ENCODE results near the gene PMFBP1.
"Not testable (repeated sequence)": the region's sequence is repeated elsewhere in the genome, so short reads cannot be mapped to it uniquely, and the experiment has no call there.

Gene PMFBP1

GRCh38 chr16:72098936-72099335 is 73.0 kb downstream of the PMFBP1 start:
- no peak for DNase-seq

DNA sequence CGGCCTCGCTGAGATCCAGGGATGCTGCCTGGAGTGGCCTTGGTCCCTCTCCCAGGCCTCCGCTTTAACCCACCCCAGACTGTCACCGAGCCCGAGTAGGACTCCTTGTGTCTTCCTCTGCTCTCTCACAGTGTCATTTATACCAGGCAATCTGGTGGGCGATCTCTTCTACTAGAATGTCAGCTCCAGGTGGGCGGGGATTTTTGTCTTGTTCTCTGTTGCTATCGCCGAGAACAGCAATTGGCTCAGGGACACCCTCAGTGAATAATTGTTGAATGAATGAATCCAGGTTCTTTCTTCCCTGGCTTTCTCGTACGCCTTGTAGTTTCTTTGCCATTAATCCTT is 77.7 kb downstream of the PMFBP1 start:
- DNase-seq = no peak

- DNase-seq = peak; percentile 93
Observed at GRCh38 chr16:72093448-72094265, 78.3 kb downstream of the PMFBP1 start, which contains the start of the genes DHX38 and TXNL4B. Gene DHX38 (plus strand): TSS chr16:72093847. CDS start chr16:72096158, 2,311 bp downstream. Gene TXNL4B (minus strand): TSS chr16:72093620. CDS start chr16:72090749, 2,871 bp downstream.

GRCh38 chr16:72092832-72093447 is 79.0 kb downstream of the PMFBP1 start:
- DNase-seq = no peak

GRCh38 chr16:72091217-72091616 is 80.7 kb downstream of the PMFBP1 start:
- DNase-seq = no peak

DNA sequence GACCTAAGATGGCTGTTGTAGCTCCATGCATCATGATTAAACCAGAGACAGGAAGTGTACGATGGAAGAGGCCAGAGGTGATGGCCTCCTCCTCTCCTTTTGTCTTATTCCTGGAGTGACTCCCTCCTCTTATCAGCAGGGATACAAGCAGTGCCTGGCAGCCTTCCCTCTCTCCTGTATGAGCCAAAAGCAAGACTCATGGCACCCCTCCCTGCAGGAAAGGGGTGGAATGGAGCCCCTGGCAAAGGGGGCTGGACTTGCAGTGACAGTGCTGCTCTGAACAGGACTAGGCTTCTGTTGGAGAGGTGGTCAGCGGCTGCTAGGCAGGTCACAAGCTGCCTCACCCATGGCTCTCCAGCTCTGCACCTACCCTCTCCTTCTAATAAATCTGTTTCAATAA is 87.0 kb downstream of the PMFBP1 start:
- no peak for DNase-seq

GRCh38 chr16:72084445-72084844 is 87.5 kb downstream of the PMFBP1 start:
- DNase-seq = no peak

DNA sequence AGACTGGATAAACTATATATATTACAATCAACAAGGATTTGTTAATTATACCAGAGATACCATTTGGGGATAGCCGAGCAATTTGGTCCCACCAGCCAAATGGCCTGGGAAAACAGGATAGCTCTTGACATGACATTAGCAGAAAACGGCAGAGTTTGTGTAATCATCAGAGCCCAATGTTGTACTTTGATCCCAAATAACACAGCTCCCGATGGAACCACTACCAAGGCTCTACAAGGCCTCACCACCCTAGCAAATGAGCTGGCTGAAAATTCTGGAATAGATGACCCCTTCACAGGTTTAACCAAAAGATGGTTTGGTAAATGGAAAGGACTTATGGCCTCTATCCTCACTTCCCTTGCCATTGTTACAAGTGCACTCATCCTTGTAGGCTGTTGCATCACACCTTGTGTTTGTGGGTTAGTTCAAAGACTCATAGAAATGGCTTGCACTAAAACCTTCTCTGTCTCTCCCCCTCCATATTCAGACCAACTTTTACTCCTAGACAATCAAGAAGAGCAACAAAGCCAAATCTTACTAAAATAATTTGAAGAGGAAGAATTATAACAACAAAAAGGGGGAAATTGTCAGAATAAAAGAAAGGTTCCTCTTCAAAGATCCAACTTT is 88.1 kb downstream of the PMFBP1 start:
- DNase-seq = no peak

DNA sequence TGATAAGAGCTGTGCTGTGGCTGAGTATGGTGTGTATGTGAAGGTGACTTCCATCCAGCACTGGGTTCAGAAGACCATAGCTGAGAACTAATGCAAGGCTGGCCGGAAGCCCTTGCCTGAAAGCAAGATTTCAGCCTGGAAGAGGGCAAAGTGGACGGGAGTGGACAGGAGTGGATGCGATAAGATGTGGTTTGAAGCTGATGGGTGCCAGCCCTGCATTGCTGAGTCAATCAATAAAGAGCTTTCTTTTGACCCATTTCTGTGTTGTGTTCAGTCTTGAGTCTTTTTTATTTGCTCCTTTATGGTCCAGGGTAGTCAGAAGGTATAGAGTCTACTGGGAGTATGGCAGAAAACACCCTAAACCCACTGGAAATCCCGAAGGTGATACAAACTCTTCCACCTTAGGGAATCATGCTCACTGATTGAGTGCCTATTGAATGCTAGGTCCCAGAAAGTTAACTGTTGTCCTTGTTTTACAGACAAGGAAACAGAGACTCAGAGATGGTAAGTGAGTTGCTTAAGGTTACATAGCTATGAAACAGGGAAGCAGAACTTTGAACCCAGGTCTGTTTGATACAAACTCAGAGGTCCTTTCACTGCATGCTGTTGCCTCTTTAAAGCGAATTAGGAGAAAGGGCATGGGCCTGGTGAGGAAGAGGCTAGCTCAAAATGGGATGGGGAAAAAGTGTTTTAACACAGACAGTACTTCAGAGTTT is 94.8 kb downstream of the PMFBP1 start:
- DNase-seq = not testable (repeated sequence)

- not testable (repeated sequence) for DNase-seq
Observed at GRCh38 chr16:72075067-72075466, 96.9 kb downstream of the PMFBP1 start.

DNA sequence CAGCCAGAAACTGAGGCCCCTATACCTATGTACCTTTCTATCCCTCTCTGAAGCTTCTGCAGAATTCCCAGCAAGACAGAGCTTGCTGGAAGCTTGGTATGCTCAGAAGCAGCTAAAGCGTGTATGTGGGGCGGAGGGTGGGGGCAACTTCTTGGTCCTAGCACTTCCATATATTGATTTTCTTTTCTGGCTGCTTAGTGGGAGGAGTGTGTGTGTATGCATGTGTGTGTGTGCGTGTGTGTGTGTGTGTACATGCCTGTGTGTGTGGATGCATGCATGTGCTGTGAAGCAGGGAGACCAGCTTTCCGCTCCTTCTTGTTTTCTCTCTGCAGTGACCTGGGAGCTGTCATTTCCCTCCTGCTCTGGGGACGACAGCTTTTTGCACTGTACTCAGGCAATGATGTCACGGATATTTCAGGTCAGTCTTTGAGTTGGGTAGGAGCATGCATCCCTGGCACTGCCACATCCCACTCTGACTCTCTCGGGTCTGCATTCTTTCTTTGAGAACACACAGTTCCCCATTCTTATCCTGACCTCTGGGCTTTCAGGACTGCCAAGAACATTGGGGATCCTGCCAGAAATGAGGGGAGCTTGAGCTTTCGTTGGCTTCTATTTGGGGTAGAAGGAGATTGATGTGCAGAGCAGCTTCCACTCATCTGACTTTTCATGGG is 98.3 kb downstream of the PMFBP1 start:
- DNase-seq = no peak

DNA sequence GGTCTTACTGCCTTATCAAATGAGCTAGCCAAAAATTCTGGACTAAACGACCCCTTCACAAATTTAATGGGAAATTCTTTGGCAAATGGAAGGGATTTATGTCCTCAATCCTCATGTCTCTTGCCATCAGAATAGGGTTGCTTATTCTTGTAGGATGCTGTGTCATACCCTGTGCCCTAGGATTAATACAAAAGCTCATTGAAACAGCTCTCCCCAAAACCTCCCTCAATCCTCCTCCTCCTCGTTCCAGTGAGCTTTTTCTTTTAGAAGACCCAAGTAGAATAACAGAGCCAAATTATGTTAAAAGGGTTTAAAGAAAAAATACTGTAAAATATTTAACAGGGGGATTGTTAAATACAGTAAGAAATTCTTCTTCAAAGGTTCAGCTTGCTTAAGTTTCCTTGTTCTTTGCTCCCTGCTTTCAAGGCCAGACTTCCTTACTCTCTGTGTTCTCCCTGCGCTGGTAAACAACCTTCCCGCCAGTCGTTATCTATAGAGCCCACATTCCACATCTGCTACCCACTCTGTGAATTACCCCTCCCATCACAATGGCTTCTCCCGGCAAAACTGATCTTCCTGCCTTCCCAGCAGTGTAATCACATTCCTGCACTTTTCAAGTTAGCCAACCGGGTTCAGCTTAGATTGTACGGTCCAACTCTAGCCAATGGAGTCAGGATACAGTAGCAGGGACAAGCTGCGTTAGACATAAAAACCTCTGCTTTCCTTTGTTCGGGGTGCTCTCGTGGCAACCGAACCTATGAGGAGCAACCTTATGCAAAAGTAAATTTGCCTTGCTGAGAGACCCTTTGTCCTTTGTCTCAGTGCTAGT is 99.2 kb downstream of the PMFBP1 start:
- DNase-seq = no peak
